H7 (cell line): Measurements from ENCODE around the gene ABCG2. TPM values are rescaled to one million over a fixed set of nuclear protein-coding genes. Genes with fewer than 3 reads are reported as not detected.

Experiments
- DNase-seq: peaks from one replicate; pipeline ENCODE4 v3.0.0; 2012
- H3K27me3 ChIP-seq: 2 replicates; pipeline ENCODE4 v1.6.0; 2011; ENCODE audit warnings: mild to moderate bottlenecking, low read length; ENCODE audit not compliant: control insufficient read depth, insufficient read depth
- H3K36me3 ChIP-seq: replicated peaks from 2 replicates; pipeline ENCODE4 v1.5.1; 2011; ENCODE audit warnings: low read length; ENCODE audit not compliant: control insufficient read depth, insufficient read depth
- H3K4me3 ChIP-seq: 2 replicates; pipeline ENCODE4 v1.5.1; 2011; ENCODE audit warnings: low read depth, mild to moderate bottlenecking, control low read depth, low read length, moderate library complexity; ENCODE audit not compliant: insufficient read depth
- total RNA-seq: library from RNA; depleted of rRNA; stranded (reverse); fragments of >200 nt; shearing (Covaris generic); gene quantifications from 2 replicates; pipeline ENCODE4 v1.2.3, GENCODE V29; 2014

Gene ABCG2
- total RNA-seq, 1 experiment from 2014 or later: 9.0 TPM

DNA sequence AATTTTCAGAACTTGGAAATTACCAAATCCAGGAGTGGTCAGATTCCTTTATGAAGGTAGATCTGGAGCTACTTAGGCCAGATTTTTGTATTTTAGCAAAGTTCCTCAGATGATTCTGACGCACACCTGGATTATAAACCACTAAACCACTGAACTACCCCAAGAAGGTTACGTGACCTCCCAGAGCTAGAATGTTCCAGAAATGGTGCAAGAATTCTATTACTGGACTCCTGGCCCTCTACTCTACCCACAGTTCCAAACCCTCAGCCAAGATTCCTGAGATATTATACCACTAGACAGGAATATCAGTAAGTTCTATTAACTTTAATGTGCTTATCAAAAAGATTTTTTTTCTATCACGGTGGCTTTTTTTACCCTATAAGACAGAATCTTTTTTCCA, 67.1 kb downstream of the ABCG2 start:
- Histone ChIP-seq H3K4me3 (no peak overlapping the region), H3K36me3 (no peaks in the 10 kb centered on the region), H3K27me3 (no peaks in the 10 kb centered on the region)
- DNase-seq: no peak

DNA sequence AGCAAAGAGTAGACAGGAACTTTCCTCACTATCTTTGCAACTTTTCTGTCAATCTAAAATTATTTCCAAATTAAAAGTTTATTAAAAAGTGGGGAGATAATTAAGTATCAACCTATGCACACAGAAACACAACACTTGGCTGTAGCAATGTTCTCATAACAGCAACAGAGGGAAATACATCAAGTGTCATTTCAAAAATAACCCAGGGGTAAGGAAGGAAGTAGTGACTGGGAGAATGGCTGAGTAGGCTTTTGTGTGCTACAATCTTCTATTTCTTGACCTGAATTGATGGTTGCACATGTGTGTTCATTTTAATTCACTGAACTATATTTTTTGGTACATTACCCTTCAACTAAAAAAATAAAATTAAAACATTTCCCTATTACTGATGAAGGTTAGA, 67.5 kb downstream of the ABCG2 start:
- no peak for DNase-seq

DNA sequence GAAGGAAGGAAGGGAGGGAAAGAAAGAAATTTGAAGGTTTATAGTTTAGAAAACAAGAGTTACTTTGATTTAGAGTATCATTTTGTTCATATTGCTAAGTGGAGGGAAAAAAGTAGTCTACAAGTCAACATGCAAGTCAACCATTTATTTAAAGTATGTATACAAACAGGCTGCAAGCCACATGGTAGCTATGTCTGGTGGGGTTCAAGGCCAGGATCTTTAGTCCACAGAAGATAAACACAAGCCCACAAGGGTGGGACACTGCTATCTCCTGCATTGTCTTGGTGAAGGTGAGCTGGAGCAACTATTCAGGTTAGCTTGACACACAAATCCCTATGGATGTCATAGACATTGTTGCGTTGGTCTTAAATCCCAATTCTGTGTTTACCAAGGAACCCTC, 71.4 kb downstream of the ABCG2 start:
- no peaks in the 10 kb centered on the region for H3K27me3 ChIP-seq
- DNase-seq: no peak
- H3K4me3 ChIP-seq: no peak overlapping the region
- no peaks in the 10 kb centered on the region for H3K36me3 ChIP-seq

More for the DNA sequence above, 67.5 kb downstream of the ABCG2 start:
- no peak overlapping the region for H3K4me3 ChIP-seq
- H3K27me3 ChIP-seq: no peaks in the 10 kb centered on the region
- H3K36me3 ChIP-seq: no peaks in the 10 kb centered on the region

DNA sequence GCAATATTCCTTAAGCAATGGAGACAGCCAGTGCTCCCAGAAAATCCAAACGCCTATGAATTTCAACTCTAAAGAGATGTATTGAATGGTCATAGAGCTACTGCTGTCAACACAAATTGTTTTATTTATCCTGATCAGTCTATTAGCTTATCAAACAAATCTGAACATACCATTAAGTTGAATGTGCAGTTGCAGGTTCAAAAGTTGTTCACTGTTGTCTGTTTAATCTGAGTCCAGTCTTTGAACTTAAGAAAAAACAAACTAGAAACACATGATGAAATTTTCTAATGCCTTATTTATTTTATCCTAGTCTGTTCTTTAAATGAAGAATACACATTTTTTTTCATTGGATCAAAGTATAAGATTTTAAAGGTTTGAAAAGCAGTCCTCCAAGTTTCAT, 77.8 kb downstream of the ABCG2 start:
- H3K4me3 ChIP-seq: no peak overlapping the region
- DNase-seq: no peak
- no peaks in the 10 kb centered on the region for H3K27me3 ChIP-seq
- H3K36me3 ChIP-seq: no peaks in the 10 kb centered on the region; the same call in 1 of the 2 replicates

DNA sequence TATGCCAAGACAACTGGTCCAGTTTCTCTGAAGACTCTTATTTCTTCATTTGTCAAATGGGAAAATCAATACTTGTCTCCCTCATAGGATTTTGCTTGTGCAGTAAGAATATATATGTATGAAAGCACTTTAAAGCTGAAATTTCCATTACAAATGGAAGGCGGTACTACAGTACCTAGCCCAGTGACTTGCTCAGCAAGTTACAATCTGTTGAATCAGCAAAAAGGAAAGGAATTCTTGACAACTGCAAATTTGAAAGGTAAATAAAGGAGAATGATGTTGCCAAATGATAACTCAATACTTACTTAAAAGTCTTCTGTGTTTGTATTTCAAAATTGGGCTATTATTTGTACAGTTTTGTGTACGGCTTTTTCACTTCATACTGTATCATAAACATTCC, 79.9 kb downstream of the ABCG2 start:
- DNase-seq: no peak
- H3K4me3 ChIP-seq: no peak overlapping the region
- no peaks in the 10 kb centered on the region for H3K27me3 ChIP-seq
- H3K36me3 ChIP-seq: peaks cover 4% of the 10 kb centered on the region

DNA sequence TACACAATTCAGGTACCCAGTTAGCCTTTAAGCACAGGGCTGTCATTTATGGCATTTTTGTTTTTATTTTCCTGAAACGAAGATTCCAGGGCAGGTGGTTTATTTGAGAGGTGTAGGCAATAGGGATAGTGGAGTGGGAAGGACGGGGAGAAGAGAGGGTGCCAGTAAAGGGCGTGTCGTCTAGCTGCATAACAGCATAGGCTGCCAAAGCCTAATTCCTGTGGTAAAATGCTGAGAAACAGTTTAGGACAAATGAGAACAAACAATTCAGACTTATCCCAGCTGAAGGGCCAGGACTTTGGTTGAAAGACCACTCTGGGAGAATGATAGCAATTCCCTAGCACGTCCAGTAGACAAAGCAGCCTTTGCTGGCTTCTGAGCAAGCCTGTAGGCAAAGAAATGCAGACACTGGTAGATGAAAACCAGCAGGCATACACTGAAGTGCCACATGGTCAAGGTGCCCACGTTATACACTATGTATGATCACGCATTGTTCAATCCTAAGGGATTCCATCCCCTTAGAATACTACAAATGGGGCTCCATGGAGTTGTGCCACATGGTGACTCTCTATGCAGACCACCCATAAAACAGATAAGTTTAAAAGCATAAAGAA, 80.4 kb downstream of the ABCG2 start:
- DNase-seq: no peak
- Histone ChIP-seq H3K27me3 (no peaks in the 10 kb centered on the region), H3K36me3 (peaks cover 4% of the 10 kb centered on the region), H3K4me3 (no peak overlapping the region)

DNA sequence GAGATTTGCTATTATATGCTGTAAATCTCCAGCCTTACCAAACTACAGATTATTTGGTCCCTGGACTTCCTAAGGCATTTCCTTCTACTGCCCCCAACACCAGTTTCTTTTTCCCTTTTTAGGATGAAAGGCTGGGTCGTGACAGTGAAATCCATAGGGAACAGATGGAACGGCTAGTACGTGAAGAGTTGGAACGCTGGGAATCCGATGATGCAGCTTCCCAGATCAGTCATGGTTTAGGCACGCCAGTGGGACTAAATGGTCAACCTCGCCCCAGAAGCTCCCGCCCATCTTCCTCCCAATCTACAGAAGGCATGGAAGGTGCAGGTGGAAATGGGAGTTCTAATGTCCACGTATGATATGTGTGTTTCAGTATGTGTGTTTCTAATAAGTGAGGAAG, 83.1 kb downstream of the ABCG2 start:
- Histone ChIP-seq H3K36me3 (peaks cover 6% of the 10 kb centered on the region), H3K27me3 (no peaks in the 10 kb centered on the region), H3K4me3 (no peak overlapping the region)
- DNase-seq: no peak

DNA sequence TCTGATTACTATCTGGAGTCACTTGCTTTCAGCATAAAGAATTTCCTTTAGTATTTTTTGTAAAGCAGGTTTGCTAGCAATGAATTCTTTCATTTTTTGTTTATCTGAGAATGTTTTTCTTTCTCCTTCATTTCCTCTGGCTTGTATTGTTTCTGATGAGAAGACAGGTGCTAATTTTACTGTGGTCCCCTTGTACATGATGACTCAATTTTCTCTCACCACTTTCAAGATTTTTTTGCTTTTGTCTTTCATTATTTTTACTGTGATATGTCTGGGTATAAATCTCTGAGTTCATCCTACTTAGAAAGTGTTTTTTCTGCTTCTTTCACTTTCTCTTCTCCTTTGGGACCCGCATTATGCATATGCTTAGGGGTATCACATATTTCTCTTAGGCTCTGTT, 88.4 kb downstream of the ABCG2 start:
- H3K27me3 ChIP-seq: no peaks in the 10 kb centered on the region
- H3K4me3 ChIP-seq: no peak overlapping the region
- DNase-seq: no peak
- peaks cover 19% of the 10 kb centered on the region for H3K36me3 ChIP-seq

DNA sequence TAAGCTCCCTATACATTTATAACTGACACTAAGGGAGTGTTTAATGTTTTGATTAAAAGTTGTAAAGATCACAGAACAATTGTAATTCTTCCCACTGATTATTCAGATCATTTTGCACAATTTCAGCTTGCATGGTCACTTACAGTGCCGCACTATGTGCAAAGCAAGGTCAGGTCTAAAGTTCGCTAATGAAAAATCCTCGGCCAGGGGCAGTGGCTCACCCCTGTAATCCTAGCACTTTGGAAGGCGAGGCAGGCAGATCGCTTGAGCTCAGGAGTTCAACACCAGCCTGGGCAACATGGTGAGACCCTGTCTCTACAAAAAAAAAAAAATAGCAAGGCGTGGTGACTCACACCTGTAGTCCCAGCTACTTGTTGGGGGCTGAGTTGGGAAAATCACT, 94.0 kb downstream of the ABCG2 start:
- no peak overlapping the region for H3K4me3 ChIP-seq
- no peaks in the 10 kb centered on the region for H3K27me3 ChIP-seq
- no peak for DNase-seq
- H3K36me3 ChIP-seq: peaks cover 24% of the 10 kb centered on the region

DNA sequence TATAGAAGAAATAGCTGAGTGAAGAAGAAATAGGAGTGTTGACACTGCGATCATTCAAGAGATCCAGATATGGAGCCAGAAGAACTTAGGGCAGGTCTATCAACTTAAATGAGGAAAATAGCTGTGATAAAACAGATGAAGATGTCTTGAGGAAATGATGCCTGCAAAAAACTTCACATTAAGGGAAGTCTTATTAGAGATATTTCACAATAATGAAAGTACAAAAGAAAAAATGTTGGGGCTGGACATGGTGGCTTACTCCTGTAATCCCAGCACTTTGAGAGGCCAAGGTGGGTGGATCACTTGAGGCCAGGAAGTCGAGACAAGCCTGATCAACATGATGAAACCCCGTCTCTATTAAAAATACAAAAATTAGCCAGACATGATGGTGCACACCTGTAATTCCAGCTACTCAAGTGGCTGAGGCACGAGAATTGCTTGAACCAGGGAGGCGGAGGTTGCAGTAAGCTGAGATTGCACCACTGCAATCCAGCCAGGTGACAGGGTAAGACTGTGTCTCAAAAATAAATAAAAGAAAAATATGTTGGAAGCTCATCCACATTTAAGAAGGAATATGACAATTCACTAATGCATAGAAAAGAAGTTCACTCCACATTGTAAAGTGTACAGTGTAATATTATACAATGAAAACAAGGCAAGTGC, 94.7 kb downstream of the ABCG2 start:
- no peaks in the 10 kb centered on the region for H3K27me3 ChIP-seq
- H3K36me3 ChIP-seq: peaks cover 26% of the 10 kb centered on the region
- DNase-seq: no peak
- H3K4me3 ChIP-seq: no peak overlapping the region

DNA sequence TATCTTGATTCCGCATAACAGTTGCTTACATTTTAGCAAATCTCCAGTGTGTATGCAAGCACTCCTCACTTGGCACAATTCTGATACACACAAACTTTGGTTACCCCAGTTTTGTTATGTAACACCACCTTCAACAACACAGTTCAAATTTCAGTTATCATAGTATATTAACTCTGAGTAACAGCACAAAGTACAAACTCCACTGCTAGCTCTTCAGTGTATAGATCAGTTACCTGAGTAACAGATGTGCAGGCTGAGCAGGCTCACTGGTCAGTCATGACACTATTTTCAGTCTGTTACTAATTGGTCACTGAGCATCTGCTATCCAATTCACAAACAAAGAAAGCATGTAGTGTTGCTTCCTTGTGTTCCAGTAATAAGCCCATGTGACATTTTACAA, 95.6 kb downstream of the ABCG2 start:
- DNase-seq: no peak
- Histone ChIP-seq H3K4me3 (no peak overlapping the region), H3K36me3 (peaks cover 26% of the 10 kb centered on the region), H3K27me3 (no peaks in the 10 kb centered on the region)

DNA sequence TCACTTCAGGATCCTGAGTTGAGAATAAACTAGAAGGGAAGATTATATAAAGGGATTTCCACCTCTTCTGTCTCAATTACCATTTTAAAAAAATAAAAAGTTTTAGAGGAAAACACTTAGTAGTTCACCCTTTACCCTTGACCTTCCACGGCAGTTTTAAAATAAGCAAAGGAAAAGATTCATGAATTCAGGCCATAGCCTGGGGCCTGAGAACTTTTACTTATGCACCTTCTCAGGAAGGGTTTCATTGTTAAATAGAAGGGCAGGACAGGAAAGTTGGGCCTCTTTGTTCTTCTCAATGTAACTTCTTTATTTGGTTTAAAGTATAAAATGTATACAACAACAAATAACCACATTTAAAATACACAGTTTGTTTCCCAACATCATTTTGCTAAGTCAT, 96.1 kb downstream of the ABCG2 start:
- no peak overlapping the region for H3K4me3 ChIP-seq
- no peak for DNase-seq
- peaks cover 23% of the 10 kb centered on the region for H3K36me3 ChIP-seq
- no peaks in the 10 kb centered on the region for H3K27me3 ChIP-seq

DNA sequence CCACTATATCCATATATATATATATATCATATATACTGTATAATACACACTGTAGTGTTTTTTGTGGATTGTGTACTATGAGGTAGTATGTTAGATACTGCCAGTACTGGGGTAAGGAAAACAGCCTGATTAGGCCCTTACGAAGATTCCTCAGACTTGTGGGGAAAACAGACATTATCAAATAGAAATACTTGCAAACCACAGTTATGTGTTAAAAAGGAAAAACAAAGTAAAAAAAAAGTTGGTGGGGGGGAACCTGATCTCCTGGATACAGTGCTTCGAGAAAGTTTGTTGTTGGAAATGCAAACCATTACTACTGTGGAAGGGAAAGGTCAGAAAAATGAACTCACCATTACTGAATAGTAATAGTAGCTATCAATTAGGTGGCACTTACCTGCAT, 98.0 kb downstream of the ABCG2 start:
- no peak for DNase-seq
- peaks cover 21% of the 10 kb centered on the region for H3K36me3 ChIP-seq
- no peak overlapping the region for H3K4me3 ChIP-seq
- no peaks in the 10 kb centered on the region for H3K27me3 ChIP-seq

DNA sequence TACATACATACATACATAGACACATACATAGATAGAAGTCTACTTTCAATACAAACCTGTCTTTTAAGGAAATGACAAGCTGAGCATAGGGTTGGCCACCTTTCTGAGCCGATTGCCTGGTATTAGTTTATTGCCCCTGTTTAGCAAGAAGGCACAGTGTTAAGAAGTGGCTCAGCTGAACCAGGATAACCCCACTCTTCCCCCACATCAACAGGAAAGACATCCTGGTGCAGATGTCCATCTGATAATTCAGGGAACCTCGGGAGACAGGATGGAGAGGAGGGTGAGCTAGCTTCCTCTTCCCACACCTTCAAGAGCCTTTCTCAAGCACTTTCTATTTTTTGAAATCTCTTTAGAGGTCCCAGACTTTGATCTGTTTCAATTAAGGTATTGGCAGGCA, 98.7 kb downstream of the ABCG2 start:
- no peaks in the 10 kb centered on the region for H3K27me3 ChIP-seq
- DNase-seq: no peak
- peaks cover 19% of the 10 kb centered on the region for H3K36me3 ChIP-seq
- H3K4me3 ChIP-seq: no peak overlapping the region

DNA sequence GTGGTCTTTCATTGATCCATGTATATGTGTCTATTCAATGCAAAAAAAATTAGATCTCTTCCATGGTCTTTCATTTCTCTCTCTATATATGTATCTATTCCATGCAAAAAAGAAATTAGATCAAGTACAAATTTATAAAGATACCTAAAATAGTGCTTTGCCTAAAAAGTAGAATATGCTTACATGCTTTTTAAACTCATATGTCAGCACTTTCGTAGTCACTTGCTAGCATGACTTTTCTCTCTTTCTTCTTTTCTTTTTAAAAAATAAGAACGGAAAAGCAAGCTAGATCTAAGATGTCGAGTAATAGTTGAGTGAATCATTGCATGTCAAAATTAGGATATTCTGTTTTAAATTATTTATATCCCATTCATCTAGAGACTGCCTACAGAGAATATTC, 100.1 kb downstream of the ABCG2 start:
- peaks cover 17% of the 10 kb centered on the region for H3K36me3 ChIP-seq
- H3K27me3 ChIP-seq: no peaks in the 10 kb centered on the region
- H3K4me3 ChIP-seq: no peak overlapping the region
- DNase-seq: no peak

DNA sequence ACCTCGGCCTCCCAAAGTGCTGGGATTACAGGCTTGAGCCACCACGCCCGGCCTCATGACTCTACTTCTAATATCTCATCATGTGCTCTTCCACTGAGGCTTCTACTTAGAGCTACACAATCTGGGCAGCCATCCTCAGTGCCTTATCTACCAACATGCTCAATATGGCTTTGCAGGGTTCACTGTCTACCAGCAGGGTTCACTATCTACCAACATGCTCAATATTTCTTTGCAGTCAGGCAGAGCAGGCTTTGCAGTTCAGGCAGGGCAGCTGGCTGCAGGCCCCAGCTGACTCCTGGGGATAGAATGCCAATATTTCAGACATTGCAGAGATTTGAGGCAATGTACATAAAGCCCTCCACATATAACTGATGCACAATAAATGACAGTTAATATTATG, 103.5 kb downstream of the ABCG2 start:
- H3K4me3 ChIP-seq: no peak overlapping the region
- H3K27me3 ChIP-seq: no peaks in the 10 kb centered on the region
- H3K36me3 ChIP-seq: peaks cover 15% of the 10 kb centered on the region
- peak; percentile 8 for DNase-seq
